Duodenal mucosa (tissue), 2 donors: Measurements from ENCODE around the gene LRRC45.

ENCODE experiments used
- H3K27ac ChIP-seq: one replicate; pipeline ENCODE4 v1.7.0; 2013; ENCODE audit warnings: low read depth, low read length
- H3K27me3 ChIP-seq, 2 donors: one replicate each; pipeline ENCODE4 v1.7.0; 2013; ENCODE audit warnings: low read length in 2 of 2, control low read depth in 1 of 2; ENCODE audit not compliant: insufficient read depth in 2 of 2, control insufficient read depth in 1 of 2
- H3K36me3 ChIP-seq, 2 donors: one replicate each; pipeline ENCODE4 v1.7.0; 2013; ENCODE audit warnings: low read length in 2 of 2, control low read depth in 1 of 2; ENCODE audit not compliant: insufficient read depth in 2 of 2, control insufficient read depth in 1 of 2
- H3K4me1 ChIP-seq, 2 donors: one replicate each; pipeline ENCODE4 v1.7.0; 2013; ENCODE audit warnings: low read length in 2 of 2, control low read depth in 1 of 2; ENCODE audit not compliant: insufficient read depth in 2 of 2, control insufficient read depth in 1 of 2
- H3K4me3 ChIP-seq, 2 donors: one replicate each; pipeline ENCODE4 v1.7.0; 2013; ENCODE audit warnings: low read length in 2 of 2, low read depth in 1 of 2
- H3K9ac ChIP-seq, 2 donors: one replicate each; pipeline ENCODE4 v1.7.0; 2013; ENCODE audit warnings: low read length in 2 of 2, low read depth in 1 of 2
- H3K9me3 ChIP-seq, 2 donors: one replicate each; pipeline ENCODE4 v1.7.0; 2013; ENCODE audit warnings: low read length in 2 of 2, control low read depth in 1 of 2; ENCODE audit not compliant: control insufficient read depth in 1 of 2

LRRC45 gene

DNA sequence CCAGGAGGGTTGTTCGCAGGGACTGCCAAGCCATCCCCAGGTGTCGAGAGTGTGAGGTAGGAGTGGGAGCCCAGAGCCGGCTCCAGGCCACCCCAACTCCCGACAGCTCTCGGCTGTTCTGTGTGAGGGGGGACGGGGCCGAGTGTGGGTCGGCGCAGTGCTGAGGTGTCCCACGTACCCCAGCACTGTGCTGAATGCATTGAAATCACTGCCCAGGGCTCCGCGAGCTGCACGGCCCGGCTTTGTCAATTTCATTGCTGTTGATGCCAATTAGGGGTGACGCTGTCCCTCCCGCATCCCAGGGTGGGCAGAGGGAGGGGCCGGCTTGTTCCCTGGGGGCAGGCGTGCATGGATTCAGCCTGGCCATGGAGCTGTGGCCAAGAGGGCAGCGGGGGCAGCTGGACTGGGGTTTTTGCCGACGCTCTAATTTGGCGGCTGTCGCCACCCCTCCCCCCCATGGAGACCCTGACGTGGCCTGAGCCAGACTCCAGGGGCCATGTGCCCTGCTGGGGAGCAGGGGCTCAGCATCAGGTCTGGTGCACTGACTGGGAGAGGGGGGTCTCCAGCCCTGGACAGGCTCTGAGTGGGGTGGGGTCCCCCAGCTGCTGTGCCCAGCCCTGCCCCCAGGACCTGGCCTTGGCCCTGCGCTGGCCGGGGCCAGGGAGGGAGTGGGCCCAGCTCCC, 14.7 kb upstream of the LRRC45 start:
- Histone ChIP-seq H3K4me3 (no peak overlapping the region), H3K9me3 (no peaks in the 10 kb centered on the region), H3K4me1 (peaks cover 0 to 3% of the 10 kb centered on the region in 2 donors), H3K9ac (no peak overlapping the region), H3K27me3 (no peaks in the 10 kb centered on the region), H3K36me3 (peaks cover 0 to 5% of the 10 kb centered on the region in 2 donors), H3K27ac (no peak overlapping the region)

- H3K27ac ChIP-seq = no peak overlapping the region
- H3K4me1 ChIP-seq = peaks cover 0 to 3% of the 10 kb centered on the region in 2 donors
- H3K36me3 ChIP-seq = peaks cover 0 to 5% of the 10 kb centered on the region in 2 donors
- no peaks in the 10 kb centered on the region for H3K9me3 ChIP-seq
- H3K9ac ChIP-seq = no peak overlapping the region
- H3K4me3 ChIP-seq = no peak overlapping the region
- H3K27me3 ChIP-seq = no peaks in the 10 kb centered on the region
These were observed 14.1 kb upstream of the LRRC45 start for GRCh38 chr17:82008941-82009405.

GRCh38 chr17:82009413-82009812, 13.7 kb upstream of the LRRC45 start:
- H3K4me1 ChIP-seq = peaks cover 0 to 3% of the 10 kb centered on the region in 2 donors
- H3K4me3 ChIP-seq = no peak overlapping the region
- no peak overlapping the region for H3K9ac ChIP-seq
- no peaks in the 10 kb centered on the region for H3K9me3 ChIP-seq
- H3K27ac ChIP-seq = no peak overlapping the region
- no peaks in the 10 kb centered on the region for H3K27me3 ChIP-seq
- H3K36me3 ChIP-seq = peaks cover 0 to 5% of the 10 kb centered on the region in 2 donors

GRCh38 chr17:82010575-82011525, 12.3 kb upstream of the LRRC45 start:
- Histone ChIP-seq H3K27ac (no peak overlapping the region), H3K4me1 (peaks cover 0 to 3% of the 10 kb centered on the region in 2 donors), H3K36me3 (peaks cover 0 to 2% of the 10 kb centered on the region in 2 donors), H3K27me3 (no peaks in the 10 kb centered on the region), H3K9me3 (no peaks in the 10 kb centered on the region), H3K4me3 (no peak overlapping the region), H3K9ac (no peak overlapping the region)

DNA sequence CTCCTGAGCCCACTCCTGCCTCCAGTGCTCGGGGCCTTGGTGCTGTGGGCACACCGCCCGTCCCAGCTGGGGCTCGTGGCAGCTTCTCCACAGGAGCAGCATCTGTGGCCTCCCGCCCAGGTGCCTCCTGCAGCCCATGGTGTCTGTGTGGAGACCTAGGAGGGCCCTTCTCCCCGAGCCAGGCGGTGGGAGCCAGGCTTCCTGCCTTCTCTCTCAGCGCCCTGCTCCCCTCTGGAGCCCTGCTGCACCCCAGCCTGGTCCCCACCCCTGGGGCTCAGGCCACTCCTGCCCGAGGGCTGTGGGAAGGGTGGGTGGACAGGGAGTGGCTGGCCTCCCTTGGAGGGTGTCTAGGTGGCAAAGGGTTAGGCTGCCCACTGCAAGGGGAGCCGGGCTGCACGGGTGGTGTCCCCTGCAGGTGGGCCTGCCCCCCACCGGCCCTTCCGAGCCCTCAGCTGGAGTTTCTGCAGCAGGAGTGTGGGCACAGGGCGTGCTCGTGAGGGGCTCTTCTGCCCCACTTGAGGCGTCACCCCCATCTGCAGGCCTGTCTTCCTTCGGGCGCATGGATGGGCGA, 11.4 kb upstream of the LRRC45 start:
- no peak overlapping the region for H3K4me3 ChIP-seq
- no peaks in the 10 kb centered on the region for H3K27me3 ChIP-seq
- no peaks in the 10 kb centered on the region for H3K36me3 ChIP-seq
- no peak overlapping the region for H3K27ac ChIP-seq
- H3K4me1 ChIP-seq = no peaks in the 10 kb centered on the region
- no peaks in the 10 kb centered on the region for H3K9me3 ChIP-seq
- no peak overlapping the region for H3K9ac ChIP-seq

- Histone ChIP-seq H3K27me3 (no peaks in the 10 kb centered on the region), H3K9ac (no peak overlapping the region), H3K9me3 (no peaks in the 10 kb centered on the region), H3K27ac (no peak overlapping the region), H3K36me3 (no peaks in the 10 kb centered on the region), H3K4me3 (no peak overlapping the region), H3K4me1 (no peaks in the 10 kb centered on the region)
These were observed 10.9 kb upstream of the LRRC45 start for GRCh38 chr17:82012261-82012639.

DNA sequence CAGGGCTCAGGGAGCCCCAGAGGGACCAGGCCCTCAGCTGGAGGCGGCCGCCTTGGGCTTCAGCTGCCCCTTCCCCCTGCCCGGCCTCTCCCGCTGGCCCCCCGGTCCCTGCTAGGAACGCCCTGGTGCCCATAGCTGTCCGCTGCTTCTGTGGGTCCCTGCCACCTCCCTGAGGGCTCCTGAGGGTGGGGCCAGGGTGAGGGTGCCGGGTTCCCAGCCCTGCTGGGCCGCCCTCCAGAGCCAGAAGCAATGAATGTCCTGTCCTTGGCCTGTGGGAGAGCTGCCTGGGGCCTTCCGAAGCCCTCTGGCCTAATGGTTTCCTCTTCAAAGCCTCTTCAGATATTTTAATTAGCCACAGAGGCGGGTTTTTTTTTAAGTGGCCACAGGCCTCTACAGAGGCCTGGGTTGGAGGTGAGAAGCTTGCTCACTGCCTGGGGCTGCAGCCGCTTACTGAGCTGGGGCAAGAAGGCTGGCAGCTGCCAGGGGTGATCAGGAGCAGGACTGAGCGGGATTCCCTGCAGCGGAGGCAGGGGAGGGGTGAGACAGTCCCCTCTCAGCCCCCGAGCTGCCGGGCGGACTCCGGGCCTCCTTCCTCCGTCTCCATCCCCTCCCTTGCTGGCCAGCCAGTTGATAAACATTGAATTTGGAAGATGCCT, 10.3 kb upstream of the LRRC45 start:
- H3K36me3 ChIP-seq = no peaks in the 10 kb centered on the region
- H3K4me1 ChIP-seq = no peaks in the 10 kb centered on the region
- no peaks in the 10 kb centered on the region for H3K9me3 ChIP-seq
- no peak overlapping the region for H3K4me3 ChIP-seq
- H3K9ac ChIP-seq = no peak overlapping the region
- H3K27me3 ChIP-seq = no peaks in the 10 kb centered on the region
- H3K27ac ChIP-seq = no peak overlapping the region

GRCh38 chr17:82013341-82013740, 9.8 kb upstream of the LRRC45 start:
- H3K27ac ChIP-seq = no peak overlapping the region
- no peaks in the 10 kb centered on the region for H3K27me3 ChIP-seq
- no peaks in the 10 kb centered on the region for H3K9me3 ChIP-seq
- peaks cover 0 to 2% of the 10 kb centered on the region in 2 donors for H3K36me3 ChIP-seq
- H3K9ac ChIP-seq = no peak overlapping the region
- no peak overlapping the region for H3K4me3 ChIP-seq
- H3K4me1 ChIP-seq = no peaks in the 10 kb centered on the region

- no peak overlapping the region for H3K27ac ChIP-seq
- no peaks in the 10 kb centered on the region for H3K9me3 ChIP-seq
- no peaks in the 10 kb centered on the region for H3K4me1 ChIP-seq
- no peak overlapping the region for H3K9ac ChIP-seq
- no peak overlapping the region for H3K4me3 ChIP-seq
- peaks cover 4 to 7% of the 10 kb centered on the region in 2 donors for H3K36me3 ChIP-seq
- no peaks in the 10 kb centered on the region for H3K27me3 ChIP-seq
These were observed 9.3 kb upstream of the LRRC45 start for GRCh38 chr17:82013772-82014321.
